T-helper 1 cell treated with Interleukin-12 subunit alpha and Interleukin-12 subunit beta and Interleukin-4 antibody, amounts not matched to agents 30 ng/mL and 1 ng/mL, for 36 hours (primary cell): ENCODE results near the gene MYT1. TPM values are rescaled to one million over a fixed set of nuclear protein-coding genes. Genes with fewer than 3 reads are reported as not detected.

Source experiments
- intact Hi-C: fragments of 100-400 bp; cut with micrococcal nuclease; formaldehyde crosslinking; loops from one replicate; pipeline ENCODE4 v1.15.1; 2024
- total RNA-seq: library from RNA; stranded (reverse); gene quantifications from 2 replicates; pipeline ENCODE4 v1.2.3, GENCODE V29; 2022

Gene MYT1
- total RNA-seq, 1 donor from 2014 or later = not detected

GRCh38 chr20:64188682-64189529, 24.7 kb downstream of the MYT1 start:
- intact Hi-C loops = no loop called here

GRCh38 chr20:64189530-64189966, 25.3 kb downstream of the MYT1 start:
- intact Hi-C loops = no loop called here

- intact Hi-C loops = no loop called here
These were observed 25.7 kb downstream of the MYT1 start for GRCh38 chr20:64189986-64190385.

- intact Hi-C loops = no loop called here
These were observed 26.8 kb downstream of the MYT1 start for GRCh38 chr20:64191002-64191401.

- intact Hi-C loops = no loop called here
These were observed 28.2 kb downstream of the MYT1 start for GRCh38 chr20:64192406-64192805.

- intact Hi-C loops = no loop called here
These were observed 28.8 kb downstream of the MYT1 start for GRCh38 chr20:64193058-64193457.

- intact Hi-C loops = no loop called here
These were observed 30.0 kb downstream of the MYT1 start for GRCh38 chr20:64194269-64194668.

- intact Hi-C loops = no loop called here
These were observed 32.1 kb downstream of the MYT1 start for GRCh38 chr20:64196309-64196708.

GRCh38 chr20:64196847-64197306, 32.6 kb downstream of the MYT1 start:
- intact Hi-C loops = no loop called here

- intact Hi-C loops = no loop called here
These were observed 34.1 kb downstream of the MYT1 start for GRCh38 chr20:64198347-64198746.

- intact Hi-C loops = no loop called here
These were observed 35.1 kb downstream of the MYT1 start for GRCh38 chr20:64199395-64199794.

- intact Hi-C loops = no loop called here
These were observed 36.5 kb downstream of the MYT1 start for GRCh38 chr20:64200740-64201139.

- intact Hi-C loops = no loop called here
These were observed 37.4 kb downstream of the MYT1 start for GRCh38 chr20:64201653-64202052.

- intact Hi-C loops = no loop called here
These were observed 39.0 kb downstream of the MYT1 start for GRCh38 chr20:64203037-64203777.

- intact Hi-C loops = no loop called here
These were observed 41.4 kb downstream of the MYT1 start for GRCh38 chr20:64205611-64206026.

- intact Hi-C loops = no loop called here
These were observed 42.4 kb downstream of the MYT1 start for GRCh38 chr20:64206614-64207013.

- intact Hi-C loops = no loop called here
These were observed 43.7 kb downstream of the MYT1 start for GRCh38 chr20:64207641-64208590.

GRCh38 chr20:64209148-64209547, 44.9 kb downstream of the MYT1 start:
- intact Hi-C loops = no loop called here

- intact Hi-C loops = no loop called here
These were observed 46.6 kb downstream of the MYT1 start for GRCh38 chr20:64210656-64211369.

- intact Hi-C loops = no loop called here
These were observed 47.8 kb downstream of the MYT1 start for GRCh38 chr20:64211874-64212658.
